WTC11 (cell line): ENCODE data around the gene OGA. TPM values are rescaled to one million over a fixed set of nuclear protein-coding genes. Genes with fewer than 3 reads are reported as not detected.
A peak's percentile ranks its signal among the peaks of the same experiment; 100 is the strongest.

ENCODE experiments used
- ATAC-seq: fragments of 200-7000 bp; cut with Tn5 transposase; 2 replicates; pipeline ENCODE4 v1.10.0; 2021; ENCODE audit warnings: mild to moderate bottlenecking, moderate library complexity
- CTCF ChIA-PET: fragments of 300-600 bp; sonication (Branson Sonifier 250); formaldehyde crosslinking; loops from one replicate; lab custom pipeline; 2021; ENCODE audit warnings: antibody characterized with exemption; lab: Charles Lee
- POLR2A ChIA-PET: fragments of 350-600 bp; sonication (Branson Sonifier 250); formaldehyde crosslinking; loops from one replicate; lab custom pipeline; 2021; ENCODE audit warnings: antibody characterized with exemption; lab: Charles Lee
- DNase-seq: peaks from one replicate; pipeline ENCODE4 v3.0.0; 2021; ENCODE audit warnings: low spot score
- H3K27ac Mint-ChIP-seq: 2 replicates; pipeline ENCODE4 v1.8.0; 2021; ENCODE audit warnings: mixed read lengths
- H3K27me3 Mint-ChIP-seq: 2 replicates; pipeline ENCODE4 v1.8.0; 2021; ENCODE audit warnings: low read depth, mild to moderate bottlenecking, moderate library complexity, mixed read lengths
- H3K36me3 Mint-ChIP-seq: 2 replicates; pipeline ENCODE4 v1.8.0; 2021; ENCODE audit warnings: mixed read lengths
- H3K4me1 Mint-ChIP-seq: 2 replicates; pipeline ENCODE4 v1.8.0; 2022; ENCODE audit warnings: mixed read lengths
- H3K4me3 Mint-ChIP-seq: 2 replicates; pipeline ENCODE4 v1.8.0; 2021; ENCODE audit warnings: mild to moderate bottlenecking, moderate library complexity, mixed read lengths
- H3K9me3 Mint-ChIP-seq: 2 replicates; pipeline ENCODE4 v1.8.0; 2021; ENCODE audit warnings: mixed read lengths
- ATF3 ChIP-seq: sonication (generic); formaldehyde crosslinking; conservative IDR thresholded peaks from 2 replicates; pipeline ENCODE4 v1.8.1; 2022; ENCODE audit warnings: mild to moderate bottlenecking, missing genetic modification reagents
- CBFB ChIP-seq: sonication (generic); formaldehyde crosslinking; IDR thresholded peaks from 2 replicates; pipeline ENCODE4 v1.8.1; 2022; ENCODE audit warnings: mild to moderate bottlenecking, low read depth, missing genetic modification reagents
- CREB1 ChIP-seq: sonication (generic); formaldehyde crosslinking; IDR thresholded peaks from 2 replicates; pipeline ENCODE4 v1.8.0; 2023; ENCODE audit warnings: mild to moderate bottlenecking, missing genetic modification reagents
- CTCF ChIP-seq: fragments of 200-600 bp; IDR thresholded peaks from 2 replicates; pipeline ENCODE4 v1.8.0; 2022; ENCODE audit warnings: antibody characterized with exemption
- ELF4 ChIP-seq: sonication (generic); formaldehyde crosslinking; IDR thresholded peaks from 2 replicates; pipeline ENCODE4 v1.8.1; 2022; ENCODE audit warnings: low read depth, mild to moderate bottlenecking, moderate library complexity, missing genetic modification reagents
- ERG ChIP-seq: fragments of 250-450 bp; sonication (Bioruptor Pico); IDR thresholded peaks from 2 replicates; pipeline ENCODE4 v1.8.0; 2021; ENCODE audit warnings: mild to moderate bottlenecking
- HMGXB4 ChIP-seq: sonication (generic); formaldehyde crosslinking; IDR thresholded peaks from 2 replicates; pipeline ENCODE4 v1.8.1; 2023; ENCODE audit warnings: mild to moderate bottlenecking, moderate library complexity, missing genetic modification reagents
- KAT7 ChIP-seq: sonication (generic); formaldehyde crosslinking; IDR thresholded peaks from 2 replicates; pipeline ENCODE4 v1.8.1; 2023; ENCODE audit warnings: missing genetic modification reagents, mild to moderate bottlenecking, borderline replicate concordance
- NFATC4 ChIP-seq: fragments of 250-450 bp; sonication (Bioruptor Pico); IDR thresholded peaks from 2 replicates; pipeline ENCODE4 v1.9.0; 2021; ENCODE audit warnings: mild to moderate bottlenecking
- NFYB ChIP-seq: sonication (generic); formaldehyde crosslinking; conservative IDR thresholded peaks from 2 replicates; pipeline ENCODE4 v1.8.0; 2022; ENCODE audit warnings: low read depth, missing genetic modification reagents
- PREB ChIP-seq: sonication (generic); formaldehyde crosslinking; IDR thresholded peaks from 2 replicates; pipeline ENCODE4 v1.8.1; 2022; ENCODE audit warnings: mild to moderate bottlenecking, missing genetic modification reagents, moderate library complexity, borderline replicate concordance
- SP1 ChIP-seq: sonication (generic); formaldehyde crosslinking; conservative IDR thresholded peaks from 2 replicates; pipeline ENCODE4 v1.8.1; 2022; ENCODE audit warnings: missing genetic modification reagents
- USF1 ChIP-seq: sonication (generic); formaldehyde crosslinking; IDR thresholded peaks from 2 replicates; pipeline ENCODE4 v1.8.0; 2022; ENCODE audit warnings: mild to moderate bottlenecking, missing genetic modification reagents
- ZMAT4 ChIP-seq: fragments of 250-450 bp; sonication (Bioruptor Pico); IDR thresholded peaks from 2 replicates; pipeline ENCODE4 v1.9.0; 2021; ENCODE audit warnings: mild to moderate bottlenecking
- ZNF263 ChIP-seq: sonication (generic); formaldehyde crosslinking; IDR thresholded peaks from 2 replicates; pipeline ENCODE4 v1.8.1; 2022; ENCODE audit warnings: low read depth, mild to moderate bottlenecking, moderate library complexity, missing genetic modification reagents
- ZNF317 ChIP-seq: sonication (generic); formaldehyde crosslinking; IDR thresholded peaks from 2 replicates; pipeline ENCODE4 v1.8.1; 2023; ENCODE audit warnings: low read depth, mild to moderate bottlenecking, moderate library complexity, missing genetic modification reagents, borderline replicate concordance
- ZNF512 ChIP-seq: sonication (generic); formaldehyde crosslinking; IDR thresholded peaks from 2 replicates; pipeline ENCODE4 v1.8.1; 2022; ENCODE audit warnings: missing genetic modification reagents, borderline replicate concordance
- ZNF532 ChIP-seq: fragments of 250-450 bp; sonication (Bioruptor Pico); IDR thresholded peaks from 2 replicates; pipeline ENCODE4 v1.9.0; 2021; ENCODE audit warnings: mild to moderate bottlenecking, borderline replicate concordance
- ZNF671 ChIP-seq: fragments of 250-450 bp; sonication (Bioruptor Pico); IDR thresholded peaks from 2 replicates; pipeline ENCODE4 v1.8.0; 2021; ENCODE audit warnings: mild to moderate bottlenecking
- ZSCAN18 ChIP-seq: fragments of 250-450 bp; sonication (Bioruptor Pico); IDR thresholded peaks from 2 replicates; pipeline ENCODE4 v2.1.2; 2022; ENCODE audit warnings: mild to moderate bottlenecking, moderate library complexity
- total RNA-seq: library from RNA; stranded (reverse); gene quantifications from 3 replicates; pipeline ENCODE4 v1.2.3, GENCODE V29; 2021

The OGA gene
- total RNA-seq, 1 experiment from 2014 or later: 111 TPM

- ChIA-PET CTCF (interaction anchor here (0.9 to 4.2 kb wide), 2 partner anchors 10 to 163 kb away, joined by 3 to 41 read pairs; no protein-coding TSS in a partner anchor), POLR2A (no interaction called here)
- no peak overlapping the region for H3K27ac Mint-ChIP-seq
- no peaks in the 10 kb centered on the region for H3K9me3 Mint-ChIP-seq
- TF ChIP-seq ZMAT4: no peak
- TF ChIP-seq ZNF317: no peak
- no peak for TF ChIP-seq HMGXB4 (CRISPR knock-in tag)
- no peak for TF ChIP-seq NFATC4
- no peak for TF ChIP-seq ZNF671 (CRISPR knock-in tag)
- TF ChIP-seq ELF4 (CRISPR knock-in tag): no peak
- TF ChIP-seq ERG (CRISPR knock-in tag): no peak
- TF ChIP-seq ZNF263 (CRISPR knock-in tag): no peak
- TF ChIP-seq ZNF512: no peak
- no peak for TF ChIP-seq SP1
- TF ChIP-seq KAT7 (CRISPR knock-in tag): no peak
- no peak for TF ChIP-seq NFYB (CRISPR knock-in tag)
- no peak for TF ChIP-seq ZNF532 (CRISPR knock-in tag)
- no peak for TF ChIP-seq ATF3
- H3K4me3 Mint-ChIP-seq: no peak overlapping the region
- DNase-seq (no peak), ATAC-seq (no peak)
- H3K4me1 Mint-ChIP-seq: peaks cover 26% of the 10 kb centered on the region
- H3K27me3 Mint-ChIP-seq: no peaks in the 10 kb centered on the region
- H3K36me3 Mint-ChIP-seq: no peaks in the 10 kb centered on the region
Measured at GRCh38 chr10:101850749-101851148, 32.5 kb upstream of the OGA start.

GRCh38 chr10:101848894-101849351 lies 30.7 kb upstream of the OGA start:
- H3K4me1 Mint-ChIP-seq: peaks cover 33% of the 10 kb centered on the region
- no peak overlapping the region for H3K4me3 Mint-ChIP-seq
- DNase-seq: no peak
- H3K27me3 Mint-ChIP-seq: no peaks in the 10 kb centered on the region
- ChIA-PET POLR2A (interaction anchor here (1.2 kb wide), 1 partner anchor 8 kb away, joined by 3 read pairs; no protein-coding TSS in a partner anchor), CTCF (interaction anchor here (0.5 to 4.2 kb wide), 9 partner anchors 9 to 246 kb away, joined by 3 to 41 read pairs (median 4); no protein-coding TSS in a partner anchor)
- H3K9me3 Mint-ChIP-seq: no peaks in the 10 kb centered on the region
- no peaks in the 10 kb centered on the region for H3K36me3 Mint-ChIP-seq
- H3K27ac Mint-ChIP-seq: peak overlapping the region; percentile 65; the same call in 1 of the 2 replicates
- peak; percentile 62 for ATAC-seq
- TF ChIP-seq CTCF: no peak
- no peak for TF ChIP-seq CBFB
- no peak for TF ChIP-seq CREB1 (CRISPR knock-in tag)
- no peak for TF ChIP-seq USF1 (CRISPR knock-in tag)
- TF ChIP-seq PREB (CRISPR knock-in tag): no peak
- no peak for TF ChIP-seq ZNF317
- TF ChIP-seq ZSCAN18 (CRISPR knock-in tag): no peak
